Right lung (tissue), 5 donors: ENCODE results near the gene GTF2IRD1. TPM values are rescaled to one million over a fixed set of nuclear protein-coding genes. Genes with fewer than 3 reads are reported as not detected.
"Not testable (repeated sequence)": the region's sequence is repeated elsewhere in the genome, so short reads cannot be mapped to it uniquely, and the experiment has no call there.

Experiments
- DNase-seq, 2 donors: peaks; one replicate each; pipeline ENCODE4 v3.0.0-alpha.2; 2013
- polyA plus RNA-seq, 5 donors: library from polyadenylated mRNA; unstranded; fragments of 120-200 nt; gene quantifications; one replicate each; pipeline versions ENCODE4 v1.2.1 to v1.2.3, GENCODE V29; 2013; ENCODE audit warnings: inconsistent platforms in 1 of 5, low replicate concordance in 1 of 5; ENCODE audit not compliant: insufficient read length in 5 of 5, insufficient read depth in 1 of 5

Gene GTF2IRD1
- polyA plus RNA-seq, 5 donors, result 28.0 to 35.6 (median 33.1) TPM

DNA sequence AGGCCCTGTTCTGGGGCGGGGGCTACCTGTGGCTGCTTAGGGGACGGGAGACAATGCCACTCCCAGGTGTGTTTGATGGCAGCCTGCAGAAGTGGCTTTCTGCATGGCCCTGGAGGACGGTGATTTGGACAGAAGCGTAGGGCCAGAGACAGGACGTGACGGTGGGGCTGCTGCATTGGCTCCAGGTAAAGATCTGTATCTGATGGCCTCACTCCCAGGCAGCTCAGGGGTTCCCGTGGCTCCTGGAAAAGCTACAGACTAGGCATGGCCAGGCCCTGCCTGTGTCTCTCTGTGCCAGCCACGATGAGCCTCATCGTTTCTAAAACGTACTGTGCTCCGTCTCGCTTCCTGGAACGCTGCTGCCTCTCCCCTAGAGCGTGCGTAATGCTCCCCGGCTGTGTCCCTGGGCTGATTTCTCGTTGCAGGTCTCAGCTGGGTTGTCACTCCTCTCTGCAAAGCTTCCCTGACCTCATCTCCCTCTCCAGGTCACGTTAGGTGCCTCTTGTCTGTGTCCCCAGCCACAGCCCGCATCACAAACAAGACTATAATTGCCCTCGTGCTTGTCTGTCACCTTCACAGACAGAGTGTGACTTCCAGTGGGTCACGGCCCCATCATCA lies 12.6 kb downstream of the GTF2IRD1 start:
- no peak for DNase-seq

DNA sequence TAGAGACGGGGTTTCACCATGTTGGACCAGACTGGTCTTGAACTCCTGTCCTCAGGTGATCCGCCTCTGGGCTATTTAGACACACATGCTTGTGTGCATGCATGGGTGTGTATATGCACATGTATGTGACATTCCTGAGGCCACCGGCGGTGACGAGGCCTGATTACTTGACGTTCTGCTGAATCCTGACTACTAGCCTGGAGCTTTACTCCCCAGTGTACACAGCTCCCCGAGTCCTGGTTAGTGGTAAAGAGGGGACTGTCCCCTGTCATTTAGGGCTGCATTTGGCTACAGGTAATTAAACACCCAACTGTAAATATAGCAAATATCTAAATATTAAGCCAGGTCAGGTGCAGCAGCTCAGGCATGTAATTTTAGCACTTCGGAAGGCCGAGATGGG lies 14.2 kb downstream of the GTF2IRD1 start:
- no peak for DNase-seq

DNA sequence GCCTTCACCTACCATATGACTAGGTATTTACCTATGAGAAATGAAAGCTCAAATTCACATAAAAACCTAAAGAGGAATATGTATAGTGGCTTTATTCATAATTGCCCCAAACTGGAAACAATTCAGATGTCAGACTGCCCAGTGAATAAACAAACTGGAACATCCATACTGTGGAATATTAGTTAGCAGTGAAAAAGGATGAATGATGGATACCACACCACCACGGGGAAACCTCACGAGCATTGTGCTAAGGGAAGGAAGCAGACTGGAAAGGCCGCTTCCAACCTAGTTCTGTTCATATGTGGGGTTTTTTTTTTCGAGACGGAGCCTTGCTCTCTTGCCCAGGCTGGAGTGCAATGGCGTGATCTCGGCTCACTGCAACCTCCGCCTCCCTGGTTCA lies 16.8 kb downstream of the GTF2IRD1 start:
- DNase-seq, result no peak

DNA sequence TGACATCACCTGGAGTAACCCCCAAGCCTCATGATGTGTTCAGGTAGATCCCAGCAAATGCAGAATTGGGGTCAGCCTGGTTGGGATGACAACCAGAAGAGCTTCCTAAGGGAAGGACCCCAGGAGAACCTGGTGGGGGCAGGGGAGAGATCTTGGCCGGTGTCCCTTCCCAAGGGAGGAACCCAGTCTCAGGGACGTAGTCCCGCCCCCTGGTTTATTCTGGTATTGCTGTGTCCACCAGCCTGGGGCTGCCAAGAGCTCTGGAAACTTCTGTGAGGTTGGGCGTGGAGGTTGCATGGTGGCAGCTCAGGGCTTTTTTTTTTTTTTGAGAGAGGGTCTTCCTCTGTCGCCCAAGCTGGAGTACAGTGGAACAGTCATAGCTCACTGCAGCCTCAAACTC lies 19.4 kb downstream of the GTF2IRD1 start:
- DNase-seq, result no peak

DNA sequence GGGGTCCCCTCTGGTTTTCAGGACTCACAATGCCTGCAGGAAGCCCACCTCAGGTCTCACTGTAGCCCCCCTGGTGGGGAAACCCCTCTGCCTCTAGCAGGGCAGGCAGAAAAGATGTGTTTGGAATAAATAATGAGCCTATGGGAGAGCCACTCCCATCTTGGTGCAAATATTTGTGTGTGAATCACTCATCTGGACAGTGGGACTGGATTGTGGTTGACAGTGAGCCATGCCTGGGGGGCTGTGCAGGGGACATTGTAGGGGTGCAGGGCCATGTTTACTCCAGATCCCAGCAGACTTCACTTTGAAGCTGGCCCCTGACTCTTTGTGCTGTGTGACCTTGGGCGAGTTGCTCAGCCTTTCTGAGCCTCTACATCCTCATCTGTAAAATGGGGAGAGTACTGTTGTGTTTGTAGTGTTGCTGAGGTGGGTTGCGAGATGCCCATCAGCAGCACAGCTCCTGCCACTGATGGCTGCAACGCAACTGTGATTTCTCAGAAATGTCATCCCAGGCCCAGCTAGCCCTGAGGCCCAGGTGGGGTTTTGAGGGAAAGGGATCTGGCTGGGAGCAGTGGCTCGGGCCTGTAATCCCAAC lies 20.7 kb downstream of the GTF2IRD1 start:
- no peak for DNase-seq

DNA sequence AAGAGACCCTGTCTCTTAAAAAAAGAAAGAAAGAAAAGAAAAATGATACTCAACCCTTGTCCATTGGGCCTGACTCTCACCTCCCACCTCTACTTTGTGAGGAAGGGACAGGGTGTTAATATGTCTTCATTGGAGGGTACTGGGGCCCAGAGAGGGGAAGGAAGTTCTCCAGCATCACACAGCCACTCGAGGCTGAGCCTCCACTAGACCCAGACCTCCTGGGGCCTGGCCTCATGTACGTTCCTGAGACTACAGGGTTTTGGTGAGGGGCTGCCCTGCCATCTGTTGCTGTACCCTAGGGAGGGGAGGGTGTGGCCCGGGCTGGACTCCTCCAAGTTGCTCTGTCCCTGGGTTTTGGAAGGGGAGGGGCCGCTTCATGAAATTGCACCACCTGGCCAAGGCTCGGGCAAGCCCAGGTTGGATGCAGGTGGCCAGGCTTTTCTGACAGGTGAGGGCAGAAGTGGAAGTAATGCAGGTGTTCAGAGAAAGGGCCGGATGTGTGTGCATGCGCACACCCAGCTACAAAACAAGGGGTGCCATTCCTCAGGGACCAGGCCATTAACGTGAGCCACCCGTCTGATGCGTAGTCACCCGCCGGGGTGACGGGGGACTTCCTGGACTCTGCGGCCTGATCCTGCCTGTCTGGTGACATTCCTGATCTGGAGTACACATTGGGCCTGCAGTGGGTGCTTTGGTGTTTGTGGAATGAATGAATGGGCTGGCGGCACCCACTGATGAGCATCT lies 21.7 kb downstream of the GTF2IRD1 start:
- DNase-seq, result no peak

DNA sequence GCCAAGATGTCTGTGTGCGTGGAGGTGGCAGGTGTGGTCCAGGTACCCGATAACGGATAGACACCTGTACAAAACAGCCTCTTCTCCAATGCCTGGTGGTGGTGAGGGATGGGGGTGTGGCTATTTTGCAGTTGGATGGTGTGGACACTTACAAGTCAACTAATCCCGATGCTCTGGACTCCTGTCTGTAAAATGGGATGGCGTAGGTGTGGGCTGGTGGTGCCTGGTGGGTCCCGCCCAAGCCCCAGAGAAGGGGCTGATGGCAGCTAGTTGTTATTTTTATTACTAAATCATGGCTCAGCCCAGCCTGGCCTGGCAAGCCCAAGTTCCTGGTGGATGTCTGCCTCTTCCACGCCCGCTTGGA lies 22.3 kb downstream of the GTF2IRD1 start:
- no peak for DNase-seq

DNA sequence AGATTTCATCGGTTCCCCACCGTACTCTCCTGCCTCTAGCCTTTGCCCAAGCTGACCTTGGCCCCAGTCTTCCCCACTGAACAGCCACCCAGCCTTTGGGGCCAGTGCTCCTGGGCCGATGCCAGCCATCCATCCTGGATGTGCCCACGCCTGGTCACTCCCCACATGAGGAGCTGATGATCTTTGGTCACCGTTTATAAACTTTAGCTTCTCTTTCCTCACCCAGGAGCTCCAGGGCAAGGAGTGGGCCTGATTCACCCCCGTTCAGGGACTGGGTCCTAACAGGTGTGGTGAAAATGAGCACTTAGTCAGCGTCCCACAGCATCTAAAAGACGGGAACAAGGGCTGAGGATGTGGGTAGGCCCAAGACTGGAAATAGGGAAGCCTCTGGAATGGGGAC lies 22.9 kb downstream of the GTF2IRD1 start:
- no peak for DNase-seq

DNA sequence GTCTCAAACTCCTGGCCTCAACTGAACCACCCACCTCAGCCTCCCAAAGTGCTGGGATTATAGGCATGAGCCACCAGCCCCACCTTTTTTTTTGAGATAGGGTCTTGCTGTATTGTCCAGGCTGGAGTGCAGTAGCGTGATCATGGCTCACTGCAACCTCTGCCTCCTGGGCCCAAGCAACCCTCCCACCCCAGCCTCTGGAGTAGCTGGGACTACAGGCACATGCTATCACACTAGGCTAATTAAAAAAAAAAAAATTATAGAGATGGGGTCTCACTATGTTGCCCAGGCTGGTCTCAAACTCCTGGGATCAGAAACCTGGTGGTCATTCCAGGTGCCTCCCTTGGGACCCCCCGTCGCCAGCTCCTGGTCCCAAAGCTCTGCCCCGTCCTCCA lies 25.0 kb downstream of the GTF2IRD1 start:
- DNase-seq, result no peak

DNA sequence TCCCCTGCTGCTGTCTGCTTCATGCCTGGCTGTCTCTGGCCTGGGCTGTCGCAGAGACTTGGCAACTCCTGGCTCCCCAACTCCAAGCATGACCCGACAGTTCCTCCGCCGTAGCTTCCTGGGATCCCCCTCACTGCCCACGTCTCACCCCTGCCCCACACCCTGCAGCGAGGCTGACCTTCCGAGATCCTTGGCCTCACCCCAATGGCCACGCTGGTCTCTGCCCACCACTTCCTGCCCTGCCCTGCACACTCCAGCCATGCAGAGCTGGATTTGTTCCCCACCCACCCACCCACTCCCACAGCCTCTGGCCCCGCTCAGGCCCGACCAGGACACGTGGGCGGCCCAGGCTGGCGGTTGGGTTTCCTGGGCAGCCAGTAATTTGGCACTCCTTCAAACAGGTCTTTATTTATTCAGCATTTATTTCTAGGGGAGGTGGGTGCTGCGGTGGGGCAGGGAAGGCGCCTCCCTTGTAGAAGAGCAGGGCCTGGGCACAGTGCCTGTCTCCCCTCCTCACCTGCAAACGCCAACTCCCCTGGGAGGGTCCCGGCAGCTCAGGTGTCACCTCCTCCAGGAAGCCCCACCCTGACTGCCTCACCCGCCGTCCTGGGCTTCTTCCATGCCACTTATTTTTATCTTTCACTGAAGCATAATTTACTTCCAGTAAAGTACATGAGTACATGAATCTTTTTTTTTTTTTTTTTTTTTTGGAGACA lies 25.5 kb downstream of the GTF2IRD1 start:
- no peak for DNase-seq

DNA sequence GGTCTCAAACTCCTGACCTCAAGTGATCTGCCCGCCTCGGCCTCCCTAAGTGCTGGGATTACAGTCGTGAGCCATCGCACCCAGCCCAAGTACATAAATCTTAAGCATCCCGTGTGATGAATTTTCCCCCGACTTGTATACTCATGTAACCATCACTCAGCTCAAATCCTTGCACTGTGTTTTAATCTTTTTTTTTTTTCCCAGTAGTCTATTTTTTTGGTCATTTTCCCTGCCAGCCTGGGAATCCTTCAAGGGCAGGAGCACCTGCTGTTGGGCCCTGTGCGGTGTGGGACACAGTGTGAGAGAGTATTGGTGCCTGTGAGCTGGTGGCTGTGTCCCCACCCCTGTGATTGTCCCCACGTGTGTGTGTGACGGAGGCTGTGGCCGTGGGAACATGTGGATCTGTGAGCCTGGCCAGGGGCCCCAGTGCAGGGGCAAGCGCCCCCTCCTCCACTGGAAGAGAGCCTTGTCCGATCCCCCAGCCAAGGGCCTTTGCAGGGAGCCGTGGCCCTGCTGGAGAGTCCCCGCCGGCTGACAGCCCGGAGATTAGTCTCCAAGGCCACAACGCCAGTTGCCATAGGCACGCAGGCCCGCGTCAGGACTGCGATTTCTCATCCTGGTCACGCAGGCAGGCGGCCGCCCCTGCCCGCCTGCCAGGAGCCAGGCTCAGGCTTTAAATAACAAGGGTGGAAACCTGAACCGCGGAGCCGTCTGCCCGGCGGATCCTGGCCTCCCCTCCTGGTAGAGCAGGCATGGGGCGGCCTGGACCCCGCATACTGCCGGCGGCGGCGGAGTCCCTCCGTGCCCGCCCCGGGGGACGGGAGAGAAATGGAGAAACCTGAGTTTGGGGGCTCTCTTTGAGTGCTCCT lies 26.5 kb downstream of the GTF2IRD1 start:
- peak; percentile 70 to 71 for DNase-seq

DNA sequence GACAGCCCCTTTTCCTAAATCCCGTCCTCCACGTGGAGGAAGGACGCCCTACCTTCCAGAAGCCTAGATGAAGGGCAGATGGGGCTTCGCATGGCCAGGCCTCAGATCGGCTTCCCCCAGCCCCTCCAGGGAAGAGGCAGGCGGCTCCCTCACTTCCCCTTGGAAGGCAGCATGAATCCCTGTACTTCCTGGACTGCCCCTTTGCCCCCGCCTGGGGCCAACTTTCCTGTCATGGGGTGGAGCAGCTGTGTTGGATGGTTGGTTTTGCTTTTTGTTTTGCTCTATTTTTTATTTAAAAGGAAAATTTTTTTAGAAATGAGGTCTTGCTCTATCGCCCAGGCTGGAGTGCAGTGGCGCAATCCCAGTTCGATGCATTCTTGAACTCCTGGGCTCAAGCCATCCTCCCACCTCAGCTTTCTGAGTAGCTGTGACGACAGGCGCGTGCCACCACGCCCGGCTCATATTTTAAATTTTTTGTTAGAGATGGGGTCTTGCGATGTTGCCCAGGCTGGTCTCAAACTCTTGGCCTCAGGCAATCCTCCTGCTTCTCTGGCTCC lies 27.2 kb downstream of the GTF2IRD1 start:
- DNase-seq, result no peak

DNA sequence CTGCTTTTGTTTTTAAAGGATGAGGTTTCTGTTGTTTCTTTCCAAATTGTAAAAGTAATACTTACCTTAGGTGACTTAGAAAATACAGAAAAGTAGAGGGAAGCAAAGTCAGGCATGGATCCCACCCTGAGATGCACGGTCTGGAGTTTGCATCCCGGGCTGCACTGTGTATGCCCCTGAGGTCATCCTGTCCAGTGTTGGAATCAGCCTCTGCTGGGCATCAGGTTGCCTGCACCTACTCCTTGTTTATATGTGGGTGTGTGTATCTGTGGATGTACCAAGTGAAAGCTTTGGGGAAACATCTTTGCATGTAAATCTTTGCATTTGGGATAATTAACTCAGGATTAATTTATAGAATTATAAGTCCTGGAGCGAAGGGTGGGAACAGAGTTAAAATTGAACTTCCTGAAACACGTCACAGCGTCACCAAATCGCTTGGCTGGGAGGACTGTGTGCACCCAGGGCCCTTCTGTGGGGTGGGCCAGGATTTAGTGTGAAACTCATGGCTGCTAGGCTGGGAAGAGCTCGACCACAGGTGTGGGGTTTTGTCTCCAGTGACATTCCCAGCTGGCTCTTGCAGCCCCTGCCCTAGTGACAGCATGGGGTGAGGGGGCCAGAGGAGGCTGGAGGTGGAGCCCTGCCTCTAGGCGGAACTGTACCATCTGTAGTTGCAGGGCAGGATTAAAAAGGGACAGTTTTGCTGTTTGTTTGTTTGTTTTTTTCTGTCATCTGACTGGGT lies 27.9 kb downstream of the GTF2IRD1 start:
- no peak for DNase-seq

DNA sequence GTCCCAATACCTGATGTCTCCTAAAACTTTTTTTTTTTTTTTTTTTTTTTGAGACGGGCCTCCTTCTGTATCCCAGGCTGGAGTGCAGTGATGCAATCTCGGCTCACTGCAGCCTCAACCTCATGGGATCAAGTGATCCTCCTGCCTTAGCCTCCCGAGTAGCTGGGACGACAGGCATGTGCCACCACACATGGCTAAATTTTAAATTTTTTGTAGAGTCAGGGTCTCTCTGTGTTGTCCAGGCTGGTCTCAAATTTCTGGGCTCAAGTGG lies 28.4 kb downstream of the GTF2IRD1 start:
- DNase-seq, result no peak

DNA sequence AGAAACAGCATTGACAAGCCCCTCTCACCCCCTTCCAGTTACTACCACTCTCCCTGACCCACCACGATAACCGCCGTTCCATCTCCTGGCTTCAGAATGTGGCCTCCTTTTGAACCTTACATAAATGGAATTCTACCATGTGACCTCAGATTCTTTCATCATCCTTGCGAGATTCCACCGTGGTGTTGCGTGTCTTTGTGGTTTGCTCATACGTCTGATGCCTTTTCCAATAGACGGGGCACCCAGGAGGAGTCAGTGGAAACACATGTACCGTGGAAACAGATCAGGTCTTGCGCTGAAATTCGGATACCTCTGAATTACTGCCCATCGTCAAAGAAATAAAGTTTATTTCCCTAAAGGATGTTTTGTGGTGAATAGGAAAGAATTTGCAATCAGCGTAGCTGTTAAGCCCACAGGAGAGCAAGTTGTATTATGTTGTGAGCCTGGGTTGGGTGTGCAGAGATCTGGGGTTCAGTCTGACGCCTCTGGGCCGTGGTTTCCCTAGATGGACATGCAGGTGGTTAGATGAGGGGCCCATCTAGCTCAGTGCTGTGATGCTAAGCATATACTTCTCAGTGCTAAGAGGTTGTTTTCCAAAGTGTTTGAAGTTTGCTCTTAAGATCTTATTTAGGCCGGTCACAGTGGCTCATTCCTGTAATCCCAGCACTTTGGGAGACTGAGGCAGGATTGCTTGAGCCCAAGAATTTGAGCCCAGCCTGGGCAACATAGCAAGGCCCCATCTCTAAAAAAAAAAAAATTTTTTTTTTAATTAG lies 29.1 kb downstream of the GTF2IRD1 start:
- no peak for DNase-seq

DNA sequence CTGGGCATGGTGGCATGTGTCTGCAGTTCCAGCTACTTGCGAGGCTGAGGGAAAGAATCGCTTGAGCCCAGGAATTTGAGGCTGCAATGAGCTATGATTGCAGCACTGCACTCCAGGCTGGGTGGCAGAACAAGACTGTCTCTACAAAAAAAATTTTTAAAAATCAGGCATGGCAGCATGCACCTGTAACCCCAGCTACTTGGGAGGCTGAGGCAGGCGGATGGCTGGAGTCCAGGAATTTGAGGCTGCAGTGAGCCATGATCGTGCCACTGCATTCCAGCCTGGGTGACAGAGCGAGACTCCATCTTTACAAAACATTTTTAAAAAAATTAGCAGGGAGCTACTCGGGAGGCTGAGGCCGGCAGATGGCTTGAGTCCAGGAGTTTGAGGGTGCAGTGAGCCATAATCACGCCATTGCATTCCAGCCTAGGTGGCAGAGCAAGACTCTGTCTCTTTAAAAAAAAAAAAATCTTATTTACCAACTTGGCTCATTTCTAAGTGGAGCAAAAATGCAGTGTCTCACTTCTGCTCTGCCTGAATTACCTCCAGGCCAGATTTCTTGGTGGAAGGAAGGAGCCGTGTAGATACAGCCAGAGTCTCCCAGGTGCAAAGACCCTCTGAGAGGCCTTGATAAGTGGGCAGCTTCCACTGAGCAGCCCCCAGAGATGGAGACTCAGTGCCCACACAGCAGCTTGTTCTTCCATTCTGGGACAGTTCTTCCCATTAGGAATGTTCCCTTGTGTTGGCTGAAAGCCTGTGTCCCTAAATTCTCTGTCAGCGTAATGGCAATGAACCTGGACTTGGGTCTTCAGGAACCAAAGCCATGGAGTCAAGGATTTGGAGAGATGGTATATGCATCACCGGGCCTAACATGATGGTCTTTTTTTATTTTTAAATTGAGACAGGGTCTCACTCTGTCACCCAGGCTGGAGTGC lies 30.0 kb downstream of the GTF2IRD1 start:
- no peak for DNase-seq

DNA sequence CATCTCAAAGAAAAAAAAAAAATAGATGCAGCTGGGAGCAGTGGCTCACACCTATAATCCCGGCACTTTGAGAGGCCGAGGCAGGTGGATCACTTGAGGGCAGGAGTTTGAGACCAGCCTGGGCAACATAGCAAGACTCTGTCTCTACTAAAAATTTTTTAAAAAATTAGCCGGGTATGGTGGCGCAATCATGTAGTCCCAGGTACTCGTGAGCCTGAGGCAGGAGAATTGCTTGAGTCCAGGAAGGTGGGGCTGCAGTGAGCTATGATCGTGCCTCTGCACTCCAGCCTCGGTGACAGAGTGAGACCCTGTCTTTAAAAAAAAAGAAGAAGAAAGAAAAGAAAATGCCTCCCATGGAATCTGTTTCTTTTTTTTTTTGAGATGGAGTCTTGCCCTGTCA lies 31.9 kb downstream of the GTF2IRD1 start:
- DNase-seq, result no peak

DNA sequence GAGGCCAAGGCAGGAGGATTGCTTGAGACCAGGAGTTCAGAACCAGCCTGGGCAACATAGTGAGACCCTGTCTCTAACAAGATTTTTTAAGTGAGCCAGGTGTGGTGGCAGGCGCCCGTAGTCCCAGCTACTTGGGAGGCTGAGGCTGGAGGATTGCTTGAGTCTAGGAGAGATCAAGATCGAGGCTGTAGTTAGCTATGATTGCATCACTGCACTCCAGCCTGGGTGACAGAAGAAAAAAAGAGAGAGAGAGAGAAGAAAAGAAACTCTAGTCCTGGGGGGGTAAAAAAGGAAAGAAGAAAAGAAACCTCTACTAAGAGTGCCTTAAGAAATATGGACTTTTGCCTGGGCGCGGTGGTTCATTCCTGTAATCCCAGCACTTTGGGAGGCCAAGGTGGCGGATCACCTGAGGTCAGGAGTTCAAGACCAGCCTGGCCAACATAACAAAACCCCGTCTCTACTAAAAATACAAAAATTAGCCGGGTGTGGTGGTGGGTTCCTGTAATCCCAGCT lies 34.9 kb downstream of the GTF2IRD1 start:
- not testable (repeated sequence) for DNase-seq
